ENCODE data around the gene TSTD2. TPM values are rescaled to one million over a fixed set of nuclear protein-coding genes. Genes with fewer than 3 reads are reported as not detected.

The TSTD2 gene
- total and polyA plus RNA-seq, 5 donors from 2014 or later = 5.5 to 21.5 (median 9.4) TPM

GRCh38 chr9:97617939-97618416, 15.2 kb downstream of the TSTD2 start:
- no peaks in the 10 kb centered on the region for H3K4me1 ChIP-seq (ENCODE audit: control insufficient read depth, insufficient read depth, low read length, poor library complexity, severe bottlenecking)
- ATAC-seq (ENCODE audit: low read depth in 2 of 2) (no peak), DNase-seq (peak in 1 of 3 donors; percentile 23)
- H3K9me3 ChIP-seq (ENCODE audit: control insufficient read depth in 2 of 2, low read length in 2 of 2) = no peaks in the 10 kb centered on the region
- H3K4me1 Mint-ChIP-seq = peaks cover 0 to 12% (median 7%) of the 10 kb centered on the region in 4 donors
- no peaks in the 10 kb centered on the region for H3K9me3 Mint-ChIP-seq
- no peaks in the 10 kb centered on the region for H3K27me3 Mint-ChIP-seq
- H3K27ac ChIP-seq (ENCODE audit: insufficient read depth, low read length, poor library complexity, severe bottlenecking) = no peak overlapping the region
- H3K4me3 ChIP-seq (ENCODE audit: low read depth, low read length) = no peak overlapping the region
- no peak overlapping the region for H3K4me3 Mint-ChIP-seq
- peaks cover 10% of the 10 kb centered on the region for H3K36me3 ChIP-seq (ENCODE audit: control insufficient read depth, insufficient read depth, low read length)
- no peaks in the 10 kb centered on the region for H3K27me3 ChIP-seq (ENCODE audit: control insufficient read depth, insufficient read depth, low read length)
- H3K27ac Mint-ChIP-seq = no peak overlapping the region
- H3K36me3 Mint-ChIP-seq = peaks cover 37% of the 10 kb centered on the region

- peak in 1 of 2 donors; percentile 57 for ATAC-seq (ENCODE audit: low read depth in 2 of 2)
- no peak overlapping the region for H3K4me3 ChIP-seq (ENCODE audit: low read depth, low read length)
- no peak overlapping the region for H3K27ac ChIP-seq (ENCODE audit: insufficient read depth, low read length, poor library complexity, severe bottlenecking)
- peak; percentile 49 to 74 (median 59) for DNase-seq
- Mint-ChIP-seq H3K9me3 (no peaks in the 10 kb centered on the region), H3K4me3 (no peak overlapping the region), H3K27me3 (no peaks in the 10 kb centered on the region), H3K4me1 (peaks cover 0 to 12% (median 7%) of the 10 kb centered on the region in 4 donors), H3K36me3 (peaks cover 37% of the 10 kb centered on the region), H3K27ac (peak overlapping the region in 1 of 3 donors; percentile 9)
- H3K27me3 ChIP-seq (ENCODE audit: control insufficient read depth, insufficient read depth, low read length) = no peaks in the 10 kb centered on the region
- peaks cover 8% of the 10 kb centered on the region for H3K36me3 ChIP-seq (ENCODE audit: control insufficient read depth, insufficient read depth, low read length)
- no peaks in the 10 kb centered on the region for H3K4me1 ChIP-seq (ENCODE audit: control insufficient read depth, insufficient read depth, low read length, poor library complexity, severe bottlenecking)
- no peaks in the 10 kb centered on the region for H3K9me3 ChIP-seq (ENCODE audit: control insufficient read depth in 2 of 2, low read length in 2 of 2)
Observed at GRCh38 chr9:97615439-97616072, 17.6 kb downstream of the TSTD2 start.

- H3K4me3 Mint-ChIP-seq = no peak overlapping the region
- H3K36me3 Mint-ChIP-seq = peaks cover 44% of the 10 kb centered on the region
Observed at GRCh38 chr9:97604901-97605645, 28.1 kb downstream of the TSTD2 start.

GRCh38 chr9:97602430-97602829, 30.7 kb downstream of the TSTD2 start:
- no peak for DNase-seq
- no peaks in the 10 kb centered on the region for H3K27me3 ChIP-seq (ENCODE audit: control insufficient read depth, insufficient read depth, low read length)
- no peaks in the 10 kb centered on the region for H3K9me3 ChIP-seq (ENCODE audit: control insufficient read depth in 2 of 2, low read length in 2 of 2)
- H3K9me3 Mint-ChIP-seq = no peaks in the 10 kb centered on the region
- no peak for ATAC-seq (ENCODE audit: low read depth in 2 of 2)
- H3K4me3 Mint-ChIP-seq = no peak overlapping the region
- H3K27me3 Mint-ChIP-seq = no peaks in the 10 kb centered on the region
- H3K4me3 ChIP-seq (ENCODE audit: low read depth, low read length) = no peak overlapping the region
- peaks cover 6 to 8% (median 7%) of the 10 kb centered on the region in 4 donors for H3K4me1 Mint-ChIP-seq
- H3K4me1 ChIP-seq (ENCODE audit: control insufficient read depth, insufficient read depth, low read length, poor library complexity, severe bottlenecking) = peaks cover 3% of the 10 kb centered on the region
- peaks cover 44% of the 10 kb centered on the region for H3K36me3 Mint-ChIP-seq
- H3K36me3 ChIP-seq (ENCODE audit: control insufficient read depth, insufficient read depth, low read length) = peaks cover 59% of the 10 kb centered on the region
- no peak overlapping the region for H3K27ac ChIP-seq (ENCODE audit: insufficient read depth, low read length, poor library complexity, severe bottlenecking)
- peak overlapping the region in 1 of 3 donors; percentile 32 for H3K27ac Mint-ChIP-seq

More at GRCh38 chr9:97604901-97605645, 28.1 kb downstream of the TSTD2 start:
- DNase-seq = no peak
- Histone ChIP-seq H3K27ac (ENCODE audit: insufficient read depth, low read length, poor library complexity, severe bottlenecking) (no peak overlapping the region), H3K27me3 (ENCODE audit: control insufficient read depth, insufficient read depth, low read length) (no peaks in the 10 kb centered on the region), H3K4me3 (ENCODE audit: low read depth, low read length) (no peak overlapping the region), H3K4me1 (ENCODE audit: control insufficient read depth, insufficient read depth, low read length, poor library complexity, severe bottlenecking) (no peaks in the 10 kb centered on the region), H3K36me3 (ENCODE audit: control insufficient read depth, insufficient read depth, low read length) (peaks cover 61% of the 10 kb centered on the region), H3K9me3 (ENCODE audit: control insufficient read depth in 2 of 2, low read length in 2 of 2) (no peaks in the 10 kb centered on the region)
- H3K4me1 Mint-ChIP-seq = no peaks in the 10 kb centered on the region
- peak overlapping the region in 2 of 3 donors; percentile 32 to 52 for H3K27ac Mint-ChIP-seq
- H3K27me3 Mint-ChIP-seq = no peaks in the 10 kb centered on the region
- no peak for ATAC-seq (ENCODE audit: low read depth in 2 of 2)
- no peaks in the 10 kb centered on the region for H3K9me3 Mint-ChIP-seq

GRCh38 chr9:97601228-97601898, 31.8 kb downstream of the TSTD2 start:
- H3K4me1 Mint-ChIP-seq = peaks cover 6 to 8% (median 7%) of the 10 kb centered on the region in 4 donors
- H3K9me3 Mint-ChIP-seq = no peaks in the 10 kb centered on the region
- Histone ChIP-seq H3K27ac (ENCODE audit: insufficient read depth, low read length, poor library complexity, severe bottlenecking) (no peak overlapping the region), H3K27me3 (ENCODE audit: control insufficient read depth, insufficient read depth, low read length) (no peaks in the 10 kb centered on the region), H3K4me1 (ENCODE audit: control insufficient read depth, insufficient read depth, low read length, poor library complexity, severe bottlenecking) (peaks cover 3% of the 10 kb centered on the region), H3K4me3 (ENCODE audit: low read depth, low read length) (no peak overlapping the region), H3K9me3 (ENCODE audit: control insufficient read depth in 2 of 2, low read length in 2 of 2) (no peaks in the 10 kb centered on the region), H3K36me3 (ENCODE audit: control insufficient read depth, insufficient read depth, low read length) (peaks cover 59% of the 10 kb centered on the region)
- ATAC-seq (ENCODE audit: low read depth in 2 of 2) (no peak), DNase-seq (no peak)
- peaks cover 39% of the 10 kb centered on the region for H3K36me3 Mint-ChIP-seq
- H3K4me3 Mint-ChIP-seq = no peak overlapping the region
- no peaks in the 10 kb centered on the region for H3K27me3 Mint-ChIP-seq
- H3K27ac Mint-ChIP-seq = peak overlapping the region in 1 of 3 donors; percentile 61

- Histone ChIP-seq H3K36me3 (ENCODE audit: control insufficient read depth, insufficient read depth, low read length) (peaks cover 55% of the 10 kb centered on the region), H3K27me3 (ENCODE audit: control insufficient read depth, insufficient read depth, low read length) (no peaks in the 10 kb centered on the region), H3K4me3 (ENCODE audit: low read depth, low read length) (no peak overlapping the region), H3K4me1 (ENCODE audit: control insufficient read depth, insufficient read depth, low read length, poor library complexity, severe bottlenecking) (peaks cover 3% of the 10 kb centered on the region), H3K9me3 (ENCODE audit: control insufficient read depth in 2 of 2, low read length in 2 of 2) (no peaks in the 10 kb centered on the region), H3K27ac (ENCODE audit: insufficient read depth, low read length, poor library complexity, severe bottlenecking) (no peak overlapping the region)
- H3K36me3 Mint-ChIP-seq = peaks cover 36% of the 10 kb centered on the region
- H3K27ac Mint-ChIP-seq = no peak overlapping the region
- ATAC-seq (ENCODE audit: low read depth in 2 of 2) = no peak
- H3K4me3 Mint-ChIP-seq = no peak overlapping the region
- no peaks in the 10 kb centered on the region for H3K9me3 Mint-ChIP-seq
- peaks cover 6 to 8% (median 7%) of the 10 kb centered on the region in 4 donors for H3K4me1 Mint-ChIP-seq
- DNase-seq = no peak
- H3K27me3 Mint-ChIP-seq = no peaks in the 10 kb centered on the region
Observed at GRCh38 chr9:97600531-97601227, 32.5 kb downstream of the TSTD2 start.

GRCh38 chr9:97599314-97599846, 33.8 kb downstream of the TSTD2 start:
- H3K27me3 ChIP-seq (ENCODE audit: control insufficient read depth, insufficient read depth, low read length) = no peaks in the 10 kb centered on the region
- H3K4me1 Mint-ChIP-seq = peaks cover 6 to 8% (median 7%) of the 10 kb centered on the region in 4 donors
- no peak overlapping the region for H3K27ac ChIP-seq (ENCODE audit: insufficient read depth, low read length, poor library complexity, severe bottlenecking)
- H3K27me3 Mint-ChIP-seq = no peaks in the 10 kb centered on the region
- no peaks in the 10 kb centered on the region for H3K9me3 ChIP-seq (ENCODE audit: control insufficient read depth in 2 of 2, low read length in 2 of 2)
- DNase-seq (no peak), ATAC-seq (ENCODE audit: low read depth in 2 of 2) (no peak)
- peaks cover 42% of the 10 kb centered on the region for H3K36me3 ChIP-seq (ENCODE audit: control insufficient read depth, insufficient read depth, low read length)
- no peaks in the 10 kb centered on the region for H3K9me3 Mint-ChIP-seq
- H3K36me3 Mint-ChIP-seq = peaks cover 25% of the 10 kb centered on the region
- no peak overlapping the region for H3K4me3 ChIP-seq (ENCODE audit: low read depth, low read length)
- no peak overlapping the region for H3K4me3 Mint-ChIP-seq
- H3K27ac Mint-ChIP-seq = peak overlapping the region in 1 of 3 donors; percentile 14
- H3K4me1 ChIP-seq (ENCODE audit: control insufficient read depth, insufficient read depth, low read length, poor library complexity, severe bottlenecking) = peaks cover 3% of the 10 kb centered on the region
